Cardiac muscle cell (in vitro differentiated cells and primary cell): ENCODE data around the gene SF3A2. TPM values are rescaled to one million over a fixed set of nuclear protein-coding genes. Genes with fewer than 3 reads are reported as not detected.
"Not testable (repeated sequence)": the region's sequence is repeated elsewhere in the genome, so short reads cannot be mapped to it uniquely, and the experiment has no call there.

ENCODE experiments used
- DNase-seq, 2 donors: peaks; one replicate each; pipeline versions ENCODE4 v3.0.0 to v3.0.0-alpha.2; 2010 to 2017; ENCODE audit warnings: low read depth in 1 of 2, low spot score in 1 of 2
- H3K27ac ChIP-seq: fragments of 200-600 bp; sonication (generic); 2 replicates; pipeline ENCODE4 v1.5.1; 2016
- H3K27me3 ChIP-seq: fragments of 200-600 bp; sonication (generic); 2 replicates; pipeline ENCODE4 v1.6.0; 2016; ENCODE audit warnings: control low read depth
- H3K36me3 ChIP-seq: fragments of 200-600 bp; sonication (generic); 2 replicates; pipeline ENCODE4 v1.5.1; 2016; ENCODE audit warnings: control low read depth
- H3K4me1 ChIP-seq: fragments of 200-600 bp; sonication (generic); 2 replicates; pipeline ENCODE4 v1.8.1; 2017; ENCODE audit warnings: low read depth, mild to moderate bottlenecking, mixed run types
- H3K4me3 ChIP-seq: fragments of 200-600 bp; sonication (generic); 2 replicates; pipeline ENCODE4 v1.5.1; 2016; ENCODE audit warnings: mild to moderate bottlenecking
- H3K9me3 ChIP-seq: fragments of 200-600 bp; sonication (generic); 2 replicates; pipeline ENCODE4 v1.5.1; 2017; ENCODE audit warnings: low read depth, mild to moderate bottlenecking, control low read depth
- CTCF ChIP-seq: IDR thresholded peaks from 2 replicates; pipeline ENCODE4 v1.5.1; 2012; ENCODE audit warnings: low read depth, mild to moderate bottlenecking, low read length
- polyA plus RNA-seq: library from polyadenylated mRNA; unstranded; fragments of >200 nt; fragmentation: Nextera tagmentation; extraction: Ambion mirVana; gene quantifications from 2 replicates; pipeline ENCODE4 v1.2.1, GENCODE V29; 2016
- total RNA-seq: library from RNA; depleted of rRNA; stranded (reverse); fragments of >200 nt; gene quantifications from 2 replicates; pipeline ENCODE4 v1.2.3, GENCODE V29; 2016

SF3A2 gene
- total and polyA plus RNA-seq, 2 experiments from 2014 or later = 60.6 to 111 TPM

GRCh38 chr19:2195914-2196313 is 40.7 kb upstream of the SF3A2 start:
- H3K4me3 ChIP-seq = no peak overlapping the region
- no peaks in the 10 kb centered on the region for H3K9me3 ChIP-seq
- peaks cover 2% of the 10 kb centered on the region for H3K36me3 ChIP-seq
- no peaks in the 10 kb centered on the region for H3K27me3 ChIP-seq
- H3K27ac ChIP-seq = no peak overlapping the region
- TF ChIP-seq CTCF = no peak
- DNase-seq = no peak
- peaks cover 6% of the 10 kb centered on the region for H3K4me1 ChIP-seq

- Histone ChIP-seq H3K27me3 (no peaks in the 10 kb centered on the region), H3K9me3 (no peaks in the 10 kb centered on the region), H3K27ac (peak overlapping the region; percentile 38), H3K36me3 (no peaks in the 10 kb centered on the region), H3K4me3 (no peak overlapping the region), H3K4me1 (peaks cover 6% of the 10 kb centered on the region)
- DNase-seq = no peak
- no peak for TF ChIP-seq CTCF
Measured at GRCh38 chr19:2197270-2197669, 39.4 kb upstream of the SF3A2 start.

GRCh38 chr19:2198317-2198716 is 38.3 kb upstream of the SF3A2 start:
- peaks cover 6% of the 10 kb centered on the region for H3K4me1 ChIP-seq
- no peaks in the 10 kb centered on the region for H3K27me3 ChIP-seq
- H3K36me3 ChIP-seq = no peaks in the 10 kb centered on the region
- H3K4me3 ChIP-seq = no peak overlapping the region
- no peak for TF ChIP-seq CTCF
- H3K27ac ChIP-seq = peak overlapping the region; percentile 38
- no peak for DNase-seq
- H3K9me3 ChIP-seq = no peaks in the 10 kb centered on the region

- TF ChIP-seq CTCF = peak; percentile 28
- peaks cover 3% of the 10 kb centered on the region for H3K36me3 ChIP-seq
- peak overlapping the region; percentile 38 for H3K27ac ChIP-seq
- peaks cover 6% of the 10 kb centered on the region for H3K4me1 ChIP-seq
- no peaks in the 10 kb centered on the region for H3K27me3 ChIP-seq
- no peak overlapping the region for H3K4me3 ChIP-seq
- DNase-seq = peak in 1 of 2 donors; percentile 49
- no peaks in the 10 kb centered on the region for H3K9me3 ChIP-seq
Measured at GRCh38 chr19:2199215-2199614, 37.4 kb upstream of the SF3A2 start.

- peaks cover 6% of the 10 kb centered on the region for H3K4me1 ChIP-seq
- H3K9me3 ChIP-seq = no peaks in the 10 kb centered on the region
- no peak overlapping the region for H3K4me3 ChIP-seq
- H3K36me3 ChIP-seq = peaks cover 3% of the 10 kb centered on the region
- no peak for TF ChIP-seq CTCF
- H3K27ac ChIP-seq = peak overlapping the region; percentile 38
- H3K27me3 ChIP-seq = no peaks in the 10 kb centered on the region
- no peak for DNase-seq
Measured at GRCh38 chr19:2199861-2200623, 36.6 kb upstream of the SF3A2 start.

GRCh38 chr19:2200624-2201294 is 35.9 kb upstream of the SF3A2 start:
- H3K27me3 ChIP-seq, H3K36me3 ChIP-seq, H3K4me1 ChIP-seq, DNase-seq, H3K4me3 ChIP-seq, H3K9me3 ChIP-seq: not testable (repeated sequence)
- H3K27ac ChIP-seq = peak overlapping the region; percentile 28
